ENCODE data around the gene GDPD4. TPM values are rescaled to one million over a fixed set of nuclear protein-coding genes. Genes with fewer than 3 reads are reported as not detected.

The GDPD4 gene
- total and polyA plus RNA-seq, 9 of the 15 experiments (the other 6 are each of a cell fraction or from before 2014, with no cell fraction given): 0.40 TPM; not detected in 8

- TF ChIP-seq CHD4 (IDR thresholded peaks at IDR 0.05; ENCODE audit: insufficient read depth, insufficient replicate concordance, low read depth, low read length, poor library complexity, severe bottlenecking) (no peak), SP1 (CRISPR knock-in tag; IDR thresholded peaks at IDR 0.05) (peak; percentile 87), ESRRB (CRISPR knock-in tag; IDR thresholded peaks at IDR 0.05; ENCODE audit: borderline replicate concordance) (no peak), CREB3 (tag; conservative IDR thresholded peaks at IDR 0.05; ENCODE audit: low read depth) (no peak), BCLAF1 (IDR thresholded peaks at IDR 0.05; ENCODE audit: borderline replicate concordance in 1 of 2, control insufficient read depth in 1 of 2, low read depth in 2 of 2, low read length in 1 of 2) (no peak), HDGF (IDR thresholded peaks at IDR 0.05) (no peak), HIVEP1 (CRISPR knock-in tag; IDR thresholded peaks at IDR 0.05) (no peak), BRCA1 (IDR thresholded peaks at IDR 0.05) (no peak), BRCA1 (CRISPR knock-in tag; IDR thresholded peaks at IDR 0.05) (no peak), ZNF354B (CRISPR knock-in tag; IDR thresholded peaks at IDR 0.05) (no peak), COPS2 (conservative IDR thresholded peaks at IDR 0.05) (no peak), POLR2AphosphoS2 (IDR thresholded peaks at IDR 0.05; ENCODE audit: low read length) (no peak), NFE2L1 (tag; IDR thresholded peaks at IDR 0.05; ENCODE audit: borderline replicate concordance, low read depth) (no peak), PHTF2 (CRISPR knock-in tag; IDR thresholded peaks at IDR 0.05) (no peak), ZFP30 (CRISPR knock-in tag; IDR thresholded peaks at IDR 0.05; ENCODE audit: borderline replicate concordance) (no peak), SETDB1 (IDR thresholded peaks at IDR 0.05; ENCODE audit: low read length) (no peak), SAFB (IDR thresholded peaks at IDR 0.05; ENCODE audit: borderline replicate concordance, low read depth, low read length) (no peak), CC2D1A (IDR thresholded peaks at IDR 0.05) (peak; percentile 50; the same call in 1 of the 2 replicates), TCF7 (IDR thresholded peaks at IDR 0.05; ENCODE audit: borderline replicate concordance) (no peak), HDAC6 (IDR thresholded peaks at IDR 0.05; ENCODE audit: low read depth, low read length) (no peak), TAL1 (IDR thresholded peaks at IDR 0.05) (no peak), TRIM28 (IDR thresholded peaks at IDR 0.05) (no peak), ETS1 (conservative IDR thresholded peaks at IDR 0.05; ENCODE audit: control insufficient read depth, low read depth, low read length) (no peak)
Observed at GRCh38 chr11:77191823-77192495, 109.5 kb downstream of the GDPD4 start (continued).
